Activated CD4-positive, alpha-beta T cell treated with anti-CD3 and anti-CD28 coated beads, Interleukin-2, amount 50 U/mL, for 48 hours (primary cell): ENCODE measurements around the gene JPH3.
"Not testable (repeated sequence)": the region's sequence is repeated elsewhere in the genome, so short reads cannot be mapped to it uniquely, and the experiment has no call there.

Experiments
- DNase-seq, 2 experiments: peaks; one replicate each; pipeline ENCODE4 v3.0.0-alpha.2; 2020

Gene JPH3

DNA sequence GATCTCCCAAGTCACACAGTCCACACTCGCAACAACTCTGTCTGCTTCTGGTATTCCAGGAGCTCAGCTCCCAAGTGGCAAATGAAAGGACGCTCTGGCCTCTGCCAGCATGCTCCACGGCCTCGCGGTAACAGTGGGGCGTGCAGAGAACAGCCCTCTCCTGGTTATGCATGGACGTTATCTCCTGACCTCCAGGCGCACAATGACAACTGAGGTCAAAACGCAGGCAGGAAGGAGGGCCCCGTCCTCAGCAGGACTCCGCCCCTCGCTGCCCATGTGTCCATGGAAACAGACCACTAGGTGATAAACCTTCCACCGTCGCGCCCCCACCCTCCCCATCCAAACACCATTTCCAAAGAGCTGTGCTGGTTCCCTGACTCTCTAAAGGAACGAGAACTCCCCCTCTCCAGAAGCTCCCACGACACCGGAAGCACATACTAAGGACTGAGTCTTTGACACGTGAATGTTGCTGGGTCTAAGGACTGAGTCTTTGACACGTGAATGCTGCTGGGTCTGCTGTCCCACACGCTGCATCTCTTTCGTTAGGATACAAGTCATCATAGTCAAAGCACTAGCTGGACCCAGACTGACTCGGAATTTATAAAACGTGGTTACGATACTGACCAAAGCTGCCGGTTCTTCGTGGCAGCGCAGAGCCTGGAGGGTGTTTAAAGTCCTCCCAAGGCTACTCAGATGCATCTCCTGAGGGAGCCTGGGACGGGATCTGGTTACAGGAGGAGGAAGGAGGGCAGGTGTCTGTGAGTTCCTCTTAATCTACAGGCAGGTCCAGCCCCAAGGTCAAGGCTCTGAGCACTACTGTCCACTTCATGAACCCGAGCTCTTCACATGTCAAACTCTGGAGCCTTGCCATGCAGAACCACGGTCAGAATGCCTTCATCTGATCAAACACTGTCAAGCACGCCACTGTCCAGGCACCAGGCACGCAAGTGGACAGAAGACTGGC lies 119.6 kb downstream of the JPH3 start:
- DNase-seq = no peak

DNA sequence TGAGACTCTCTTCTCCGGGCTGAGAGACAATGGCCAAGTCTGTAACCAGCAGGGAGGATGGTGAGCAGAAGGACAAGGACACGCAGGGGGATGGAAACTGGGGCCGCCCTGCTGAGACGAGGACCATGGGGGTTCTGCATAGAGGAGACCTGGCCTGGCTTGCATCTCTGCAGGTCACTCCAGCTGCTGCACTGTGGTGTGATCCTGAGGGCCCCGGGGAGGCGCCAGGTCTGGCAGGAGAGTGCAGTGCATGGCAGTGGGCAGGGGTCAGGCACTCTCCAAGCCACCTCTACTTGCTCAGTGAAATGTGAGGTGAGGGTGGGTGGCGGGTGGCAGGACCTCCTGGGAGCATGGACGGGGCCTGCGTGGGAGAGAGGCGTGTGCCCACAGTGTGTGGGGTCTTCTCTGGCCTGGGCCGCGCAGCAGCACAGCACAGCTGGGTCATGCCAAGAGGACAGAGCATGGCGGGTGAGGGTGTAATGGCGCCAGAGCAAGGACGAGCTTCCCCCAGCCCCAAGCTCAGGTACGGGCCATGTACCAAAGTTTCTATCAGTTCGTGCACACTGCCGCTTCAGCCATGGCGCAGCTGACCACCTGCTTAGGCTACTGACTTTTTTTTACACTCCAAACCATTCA lies 120.4 kb downstream of the JPH3 start:
- no peak for DNase-seq

DNA sequence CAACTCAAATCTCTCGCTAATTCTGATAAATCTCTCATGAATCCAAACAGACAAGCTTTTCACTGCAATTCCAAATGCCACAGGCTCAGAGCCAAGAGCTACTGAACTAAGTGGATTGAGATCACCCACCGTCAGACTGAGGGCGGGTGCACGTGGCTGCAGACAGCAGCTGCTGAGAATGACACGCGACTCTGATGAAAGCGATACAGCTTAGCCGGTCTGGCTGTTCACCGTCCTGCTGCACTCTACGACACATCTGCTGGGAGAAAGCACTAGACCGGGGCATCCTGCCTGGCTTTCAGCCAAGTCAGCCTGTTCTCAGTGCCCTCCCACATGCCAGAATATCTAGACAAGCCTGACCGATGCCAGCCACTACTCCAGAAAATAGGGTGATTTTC lies 120.9 kb downstream of the JPH3 start:
- DNase-seq = no peak

DNA sequence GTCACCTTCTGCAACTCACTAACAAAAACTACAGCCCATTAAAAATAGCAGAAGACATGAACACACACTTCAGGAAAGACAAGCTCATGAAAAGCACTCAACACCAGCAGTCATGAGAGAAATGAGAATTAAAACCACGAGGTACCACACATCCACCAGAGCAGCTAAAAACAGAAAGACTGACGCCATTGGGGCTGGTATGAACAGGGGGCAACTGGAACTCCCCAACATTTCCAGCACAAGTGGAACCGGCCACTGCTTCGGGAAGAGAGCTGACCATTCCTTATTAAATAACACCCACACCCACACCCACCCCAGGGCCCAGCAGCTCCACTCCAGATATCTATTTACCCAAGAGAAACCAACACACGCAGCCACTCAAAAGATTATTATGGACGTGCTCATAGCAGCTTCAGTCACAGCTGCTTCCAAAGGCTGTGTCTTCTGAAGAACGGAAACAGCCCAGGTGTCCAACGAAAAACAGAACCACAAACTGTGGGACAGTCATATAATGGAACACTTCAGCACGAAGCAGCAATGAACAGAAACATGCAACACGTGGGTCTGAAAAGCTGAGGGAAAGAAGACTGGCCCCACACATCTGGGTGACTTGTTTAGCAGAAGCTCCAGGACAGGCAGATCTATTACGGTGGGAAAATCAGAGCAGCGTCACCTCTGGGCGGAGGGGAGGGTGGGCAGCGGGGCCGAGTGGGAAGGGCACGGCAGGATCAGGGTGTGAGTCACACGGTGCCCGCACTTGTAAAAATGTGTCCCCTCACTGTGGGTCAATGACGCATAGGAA lies 122.4 kb downstream of the JPH3 start:
- no peak for DNase-seq

DNA sequence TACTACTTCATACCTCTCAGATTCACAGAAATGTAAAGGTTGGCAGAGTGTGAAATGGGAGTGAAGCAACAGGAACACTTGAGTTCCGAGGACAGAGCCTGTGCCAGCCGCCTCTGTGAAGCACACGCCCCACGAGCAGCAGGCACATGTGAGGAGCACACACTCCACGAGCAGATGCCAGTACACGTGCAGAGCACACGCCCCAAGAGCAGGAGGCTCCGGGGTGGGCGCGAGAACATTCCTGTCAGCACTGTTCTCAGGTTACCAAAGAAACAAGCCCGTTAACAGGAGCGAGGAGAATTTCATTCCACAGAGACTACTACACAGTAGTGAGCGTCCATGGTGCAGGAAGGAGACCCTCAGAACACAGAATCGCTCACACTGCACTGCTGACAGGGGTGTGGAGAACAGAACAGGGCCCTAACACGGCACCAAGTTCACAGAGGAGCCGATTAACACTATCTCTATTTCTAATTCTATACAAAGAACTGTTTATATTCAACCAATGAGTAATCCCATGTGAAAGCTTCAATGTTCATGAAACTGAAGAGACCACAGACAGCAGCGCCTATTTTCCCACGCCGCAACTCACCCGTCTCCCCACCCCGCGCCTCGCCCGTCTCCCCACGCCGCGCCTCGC lies 123.4 kb downstream of the JPH3 start:
- DNase-seq = no peak

DNA sequence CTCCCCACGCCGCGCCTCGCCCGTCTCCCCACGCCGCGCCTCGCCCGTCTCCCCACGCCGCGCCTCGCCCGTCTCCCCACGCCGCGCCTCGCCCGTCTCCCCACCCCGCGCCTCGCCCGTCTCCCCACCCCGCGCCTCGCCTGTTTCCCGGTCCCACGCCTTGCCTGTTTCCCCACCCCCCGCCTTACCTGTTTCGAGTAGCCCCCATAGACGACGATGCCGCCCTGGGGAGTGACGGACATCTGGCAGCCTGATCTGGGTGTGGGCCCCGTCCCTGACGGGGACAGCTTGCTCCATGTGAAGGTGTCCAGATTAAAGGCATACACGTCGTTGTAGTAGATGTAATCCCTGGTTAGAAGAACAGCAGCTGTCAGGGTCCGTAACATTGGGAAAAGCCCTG lies 124.3 kb downstream of the JPH3 start:
- DNase-seq = not testable (repeated sequence)

DNA sequence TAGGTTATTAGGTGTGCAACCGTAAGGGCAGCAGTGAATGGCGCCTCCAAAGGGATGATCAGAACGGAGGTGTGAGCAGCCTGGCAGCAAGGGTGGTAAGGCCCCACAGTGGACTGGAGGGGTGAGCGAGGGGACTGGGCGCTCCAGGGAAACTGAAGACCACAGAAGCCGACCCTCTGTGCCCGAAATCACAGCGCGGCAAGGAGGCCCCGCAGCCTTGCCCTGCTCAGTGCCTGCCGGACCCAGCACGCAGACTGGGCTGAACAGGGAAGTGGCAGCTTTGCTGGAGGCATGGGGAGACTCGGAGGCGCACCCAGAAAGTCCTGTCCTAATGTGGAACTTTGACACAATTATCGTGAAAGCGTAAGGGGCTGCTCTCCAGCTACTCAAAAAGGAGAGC lies 125.0 kb downstream of the JPH3 start:
- no peak for DNase-seq

DNA sequence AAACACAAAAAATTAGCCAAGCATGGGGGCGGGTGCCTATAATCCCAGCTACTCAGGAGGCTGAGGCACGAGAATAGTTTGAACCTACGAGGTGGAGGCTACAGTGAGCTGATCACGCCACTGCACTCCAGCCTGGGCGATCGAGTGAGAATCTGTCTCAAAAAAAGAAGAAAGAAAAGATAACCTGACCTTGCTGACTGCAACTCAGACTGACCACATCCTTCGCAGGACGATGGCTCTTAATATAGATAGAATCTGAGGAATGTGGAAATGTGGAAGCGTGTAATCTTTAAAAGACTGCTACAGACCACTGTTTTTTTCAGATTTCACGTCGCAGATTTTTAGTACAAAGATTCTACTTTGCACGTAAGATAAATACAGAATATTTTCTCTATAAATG lies 125.7 kb downstream of the JPH3 start:
- DNase-seq = no peak

DNA sequence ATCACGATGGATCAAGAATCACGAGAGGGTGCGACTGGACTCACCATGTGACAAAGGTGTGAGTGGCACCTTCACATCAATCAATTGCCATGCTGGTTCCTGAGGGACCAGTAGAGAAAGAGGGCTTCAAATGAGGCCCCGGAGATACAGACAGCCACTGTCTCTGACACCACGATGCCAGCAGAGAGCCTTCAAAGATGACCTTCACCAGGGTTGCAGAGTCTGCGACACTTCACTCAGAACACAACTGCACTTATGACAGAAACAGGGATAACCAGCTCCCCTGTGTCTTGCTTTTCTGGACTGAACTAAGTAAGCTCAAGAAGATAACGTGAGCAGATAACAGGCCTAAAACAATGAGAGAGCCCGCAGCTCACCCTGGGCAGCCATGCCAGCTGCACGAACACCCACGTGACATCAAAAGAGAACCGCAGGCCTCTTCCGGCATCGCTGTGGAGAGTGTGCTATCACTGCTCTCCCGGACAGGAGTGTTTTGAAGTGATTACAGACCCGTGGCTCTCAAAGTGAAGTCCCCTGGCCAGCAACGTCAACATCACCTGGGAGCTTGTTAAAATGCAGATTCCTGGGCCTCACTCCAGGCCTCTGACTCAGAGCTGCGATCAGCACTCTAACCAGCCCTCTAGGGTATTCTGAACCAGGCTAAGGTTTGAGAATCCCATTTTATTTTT lies 127.1 kb downstream of the JPH3 start:
- no peak for DNase-seq

DNA sequence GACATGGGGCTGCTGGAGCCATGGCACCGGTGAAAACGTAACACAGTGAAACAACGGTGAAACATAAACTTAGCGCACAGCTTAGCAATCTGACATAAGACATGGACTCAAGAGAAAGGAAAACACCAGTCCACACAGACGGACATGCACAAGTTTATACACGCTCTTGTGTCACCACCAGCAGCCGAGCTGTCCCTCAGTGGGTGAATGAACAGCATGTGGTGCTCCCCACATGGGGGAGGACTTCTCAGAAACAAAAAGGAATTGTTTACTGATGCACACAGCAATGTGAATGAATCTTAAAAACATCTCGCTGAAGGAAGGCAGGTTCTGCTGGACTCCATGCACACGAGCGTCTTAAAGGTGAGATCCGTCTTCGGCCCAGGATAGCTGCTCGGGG lies 129.3 kb downstream of the JPH3 start:
- no peak for DNase-seq

DNA sequence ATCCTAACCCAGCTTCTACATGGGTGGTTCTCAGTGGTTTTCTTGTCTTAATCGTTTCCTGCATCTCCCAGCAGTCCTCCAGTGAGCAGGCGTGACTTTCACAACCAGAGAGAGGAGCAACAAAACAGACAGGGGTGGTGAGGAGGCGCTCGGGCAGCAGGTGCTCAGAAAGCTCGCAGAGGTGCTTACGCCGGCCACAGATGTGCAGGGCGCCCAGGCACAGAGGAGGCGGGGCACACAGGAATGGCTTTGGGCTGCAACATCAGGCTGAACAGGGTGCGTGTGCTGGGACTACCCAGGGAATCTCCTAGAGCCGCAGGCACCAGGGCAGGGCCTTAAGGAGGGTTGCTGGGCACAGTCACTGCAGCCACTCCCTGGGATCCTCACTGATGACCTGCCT lies 130.9 kb downstream of the JPH3 start:
- no peak for DNase-seq

DNA sequence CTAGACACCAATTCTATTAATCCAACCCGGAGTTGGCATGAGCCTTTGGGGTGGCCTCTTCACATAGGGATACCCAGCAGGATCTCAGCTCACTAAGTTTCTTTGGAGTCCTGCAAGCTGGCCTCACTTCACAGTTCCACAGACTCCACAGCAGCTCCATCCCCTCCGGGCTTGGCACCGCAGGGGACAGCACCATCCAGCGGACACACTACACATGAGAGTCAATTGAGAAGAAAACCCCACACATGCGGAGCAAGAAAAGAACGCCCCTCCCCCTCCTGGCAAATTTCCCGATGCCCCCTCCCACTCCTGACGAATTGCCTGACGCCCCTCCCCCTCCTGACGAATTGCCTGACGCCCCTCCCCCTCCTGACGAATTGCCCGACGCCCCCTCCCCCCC lies 132.3 kb downstream of the JPH3 start:
- no peak for DNase-seq

DNA sequence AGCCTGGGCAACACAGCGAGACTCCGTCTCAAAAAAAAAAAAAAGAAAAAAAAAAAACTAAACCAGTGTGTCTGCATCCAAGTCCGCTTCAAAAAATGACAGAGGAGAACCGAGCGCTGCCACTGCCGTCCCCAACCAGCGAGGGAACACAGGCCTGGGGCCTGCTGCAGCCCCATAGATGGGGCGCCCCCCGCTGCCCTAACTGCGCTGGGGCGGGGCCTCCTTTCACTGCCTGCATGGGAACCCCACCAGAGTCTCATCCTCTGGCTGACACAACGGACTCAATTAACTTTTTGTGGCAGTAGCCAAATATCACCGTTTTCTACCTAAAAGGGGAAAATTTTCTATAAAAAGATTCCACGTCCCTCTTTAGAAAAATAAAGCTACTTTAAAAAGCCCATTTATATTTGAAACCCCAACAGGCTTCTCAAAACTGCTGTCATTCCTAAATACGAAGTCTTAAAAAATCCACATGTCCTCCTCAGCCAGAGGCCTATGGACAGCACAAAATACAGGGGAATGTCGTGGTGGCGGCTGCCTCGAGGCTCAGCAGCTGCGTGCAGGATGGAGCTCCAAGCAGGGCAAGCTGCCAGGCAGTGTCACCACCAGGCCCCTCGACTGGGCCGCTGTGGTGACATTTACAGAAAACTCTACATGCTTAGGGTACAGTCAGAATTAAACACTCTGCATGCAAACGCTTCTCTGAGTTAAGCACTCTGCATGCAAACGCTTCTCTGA lies 133.1 kb downstream of the JPH3 start:
- no peak for DNase-seq

DNA sequence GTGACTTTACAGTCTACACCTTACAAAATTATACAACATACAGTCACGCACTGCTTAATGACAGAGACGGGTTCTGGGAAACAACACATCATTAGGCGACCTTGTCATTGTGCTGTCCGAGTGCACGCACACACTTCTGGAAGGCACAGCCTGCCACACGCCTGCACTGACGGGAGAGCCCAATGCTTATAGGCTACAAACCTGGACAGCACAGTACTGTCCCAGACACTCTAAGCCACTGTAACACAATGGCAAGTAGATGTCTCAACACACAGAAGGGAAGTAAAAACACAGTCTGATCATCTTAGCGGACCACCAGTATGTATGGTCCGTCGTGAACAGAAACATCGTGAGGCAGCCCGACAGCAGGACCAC lies 133.7 kb downstream of the JPH3 start:
- DNase-seq = no peak

DNA sequence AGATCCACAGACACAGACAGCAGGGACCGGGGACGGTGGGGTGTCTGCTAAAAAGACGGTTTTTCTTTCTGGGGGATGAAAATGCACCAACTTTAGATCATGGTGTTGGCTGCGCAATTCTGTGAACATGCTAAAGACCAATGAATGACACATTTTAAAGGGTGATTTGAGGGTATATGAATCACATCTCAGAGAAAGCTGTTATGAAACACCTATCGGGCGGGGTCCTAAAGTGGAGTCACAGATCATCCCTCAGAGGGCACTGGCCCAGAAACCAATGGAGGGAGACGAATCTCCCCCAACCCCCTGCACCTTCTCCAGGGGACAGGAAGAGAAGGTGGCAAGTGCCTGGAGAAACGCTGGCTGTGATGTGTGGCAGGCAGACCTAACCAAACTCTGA lies 137.5 kb downstream of the JPH3 start:
- DNase-seq = no peak

DNA sequence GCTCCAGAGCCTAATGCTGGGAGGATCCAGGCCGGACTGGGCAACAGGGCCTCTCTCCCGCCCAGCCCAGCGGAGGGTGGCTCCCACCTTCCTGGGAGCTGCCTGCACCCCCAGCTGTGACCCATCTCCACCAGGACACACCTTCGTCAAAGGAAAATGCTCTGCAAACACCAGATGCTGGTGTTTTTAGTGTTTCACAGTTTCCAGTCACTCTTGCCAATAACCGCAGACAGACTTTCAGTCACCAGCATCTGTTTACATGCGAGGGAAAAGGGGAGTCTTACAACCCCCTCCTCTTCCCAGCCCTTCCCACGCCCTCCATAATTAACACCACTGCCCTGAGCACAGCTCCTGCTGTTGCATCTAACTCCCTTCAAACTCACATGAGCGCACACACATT lies 138.1 kb downstream of the JPH3 start:
- DNase-seq = no peak

DNA sequence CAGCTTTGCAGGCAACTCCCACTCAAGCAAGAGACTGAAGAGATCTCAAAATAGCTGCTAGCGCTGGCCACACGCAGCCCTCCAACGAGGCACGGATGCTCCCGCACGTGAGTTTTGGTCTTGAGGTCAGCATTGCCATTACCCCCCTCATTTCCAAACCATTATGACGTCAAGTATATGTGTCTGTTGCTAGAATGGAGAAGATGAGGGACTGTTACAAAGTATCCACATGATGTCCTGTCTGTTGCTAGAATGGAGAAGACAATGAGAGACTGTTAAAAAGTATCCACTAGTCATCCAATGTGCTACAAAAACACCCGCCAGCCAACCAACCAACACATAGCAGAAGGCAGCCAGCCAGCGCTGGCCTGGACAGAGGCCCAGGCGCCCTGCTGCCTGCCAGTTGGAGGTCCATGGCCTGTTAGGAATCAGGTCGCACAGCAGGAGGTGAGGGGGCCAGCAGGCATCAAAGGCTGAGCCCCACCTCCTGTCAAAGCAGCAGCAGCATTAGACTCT lies 138.7 kb downstream of the JPH3 start:
- no peak for DNase-seq

DNA sequence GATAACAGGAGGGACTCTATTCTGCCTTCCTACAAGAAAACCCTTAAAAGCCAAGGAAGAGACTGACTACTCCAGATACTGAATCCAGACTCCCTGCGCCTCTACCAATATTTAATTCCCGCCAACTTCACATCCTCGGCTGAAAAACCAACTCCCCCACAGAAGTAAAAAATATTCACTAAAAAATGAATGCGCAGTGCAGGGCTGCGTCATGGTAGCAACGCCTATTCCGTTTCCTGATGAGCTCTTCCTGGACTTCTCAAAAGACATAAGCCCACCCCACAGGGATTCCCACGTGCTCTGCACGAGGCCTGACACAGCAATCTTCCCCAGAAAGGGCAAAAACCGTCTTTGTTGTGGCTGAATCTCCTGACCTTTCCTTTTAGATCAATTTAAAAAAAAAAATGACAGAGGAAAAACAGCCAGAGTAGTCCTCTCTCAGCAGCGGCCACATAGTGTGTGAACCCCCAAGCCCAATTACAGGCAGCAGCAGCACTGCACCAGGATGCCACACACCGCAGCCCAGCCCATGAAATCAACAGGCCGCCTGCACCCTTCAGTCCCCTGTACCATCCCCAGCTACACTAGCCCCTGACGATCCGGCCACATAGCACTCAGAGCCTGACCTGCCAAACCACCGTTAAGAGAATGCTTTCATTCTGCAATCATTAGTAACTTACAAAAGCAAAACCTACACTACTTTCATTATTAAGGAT lies 139.6 kb downstream of the JPH3 start:
- DNase-seq = no peak

DNA sequence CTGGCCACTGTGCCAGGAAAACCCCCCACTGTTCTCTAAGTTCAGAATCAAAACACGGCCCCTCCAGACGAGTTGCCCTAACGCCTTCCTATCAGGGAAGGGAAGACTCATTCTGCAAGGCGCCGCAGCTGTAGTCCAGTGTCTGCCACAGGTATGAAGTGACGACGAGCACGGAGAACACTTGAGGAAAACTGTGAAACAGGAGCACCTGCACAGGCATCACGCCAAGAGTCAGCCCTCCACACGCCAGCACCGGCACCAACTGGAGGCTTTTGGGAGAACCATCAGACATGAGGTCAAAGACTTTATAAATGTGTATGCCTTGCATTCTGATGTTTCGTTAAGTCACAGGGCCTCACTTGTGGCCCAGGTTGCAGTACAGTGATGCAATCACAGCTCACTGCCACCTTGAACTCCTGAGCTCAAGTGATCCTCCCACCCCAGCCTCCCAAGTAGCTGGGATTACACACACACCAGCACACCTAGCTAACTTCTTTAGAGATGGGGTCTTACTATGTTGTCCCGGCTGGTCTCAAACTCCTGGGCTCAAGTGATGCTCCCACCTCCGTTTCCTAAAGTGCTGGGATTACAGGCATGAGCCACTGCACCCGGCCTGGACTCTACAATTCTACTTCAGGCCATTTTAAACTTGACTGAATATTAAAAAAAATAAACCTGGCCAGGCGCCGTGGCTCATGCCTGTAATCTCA lies 140.6 kb downstream of the JPH3 start:
- DNase-seq = no peak
